NCI-H1436 treated with DMSO at 0.1 percent for 48 hours (cell line): ENCODE results near the gene ZIC2.
"Not testable (repeated sequence)": the region's sequence is repeated elsewhere in the genome, so short reads cannot be mapped to it uniquely, and the experiment has no call there.

Experiments used
- DNase-seq: peaks from one replicate; lab custom pipeline; 2025; lab: John Stamatoyannopoulos, UW

The ZIC2 gene

GRCh38 chr13:99981735-99982035 lies at the start of gene ZIC2:
TSS of gene ZIC2 (plus strand) at chr13:99981784. CDS start at chr13:99982065, 281 bp downstream.
- no peak for DNase-seq

- DNase-seq: no peak
Measured at GRCh38 chr13:99932912-99933311, 48.7 kb upstream of the ZIC2 start.

- no peak for DNase-seq
Measured at GRCh38 chr13:99935772-99936171, 45.8 kb upstream of the ZIC2 start.

GRCh38 chr13:99938635-99939034 lies 42.9 kb upstream of the ZIC2 start:
- DNase-seq: no peak

- DNase-seq: no peak
Measured at GRCh38 chr13:99941086-99941485, 40.5 kb upstream of the ZIC2 start.

- DNase-seq: no peak
Measured at GRCh38 chr13:99941911-99942310, 39.7 kb upstream of the ZIC2 start.

GRCh38 chr13:99944102-99944501 lies 37.5 kb upstream of the ZIC2 start:
- DNase-seq: no peak

- DNase-seq: no peak
Measured at GRCh38 chr13:99944606-99945005, 37.0 kb upstream of the ZIC2 start.

GRCh38 chr13:99945515-99945914 lies 36.1 kb upstream of the ZIC2 start:
- DNase-seq: not testable (repeated sequence)

GRCh38 chr13:99947666-99948065 lies 33.9 kb upstream of the ZIC2 start:
- no peak for DNase-seq

- DNase-seq: no peak
Measured at GRCh38 chr13:99948411-99948810, 33.2 kb upstream of the ZIC2 start.

- no peak for DNase-seq
Measured at GRCh38 chr13:99948907-99949678, 32.5 kb upstream of the ZIC2 start.

- DNase-seq: no peak
Measured at GRCh38 chr13:99949679-99950413, 31.7 kb upstream of the ZIC2 start.

- DNase-seq: not testable (repeated sequence)
Measured at GRCh38 chr13:99951666-99952065, 29.9 kb upstream of the ZIC2 start.

- DNase-seq: no peak
Measured at GRCh38 chr13:99953138-99953755, 28.3 kb upstream of the ZIC2 start.

GRCh38 chr13:99955107-99955746 lies 26.4 kb upstream of the ZIC2 start:
- DNase-seq: no peak

- DNase-seq: no peak
Measured at GRCh38 chr13:99955747-99956472, 25.7 kb upstream of the ZIC2 start.

GRCh38 chr13:99956473-99957349 lies 24.9 kb upstream of the ZIC2 start:
- no peak for DNase-seq

- DNase-seq: no peak
Measured at GRCh38 chr13:99958406-99959126, 23.0 kb upstream of the ZIC2 start.

GRCh38 chr13:99959127-99959539 lies 22.5 kb upstream of the ZIC2 start:
- DNase-seq: no peak
